ENCODE measurements around the gene GPR143. TPM values are rescaled to one million over a fixed set of nuclear protein-coding genes. Genes with fewer than 3 reads are reported as not detected.
A peak's percentile ranks its signal among the peaks of the same experiment; 100 is the strongest.

GPR143 gene
- total RNA-seq, 1 donor from 2014 or later, result 16.8 TPM

GRCh38 chrX:9767375-9767774 lies 1.7 kb upstream of the GPR143 start:
- DNase-seq (ENCODE audit: low spot score), result no peak
- H3K27ac Mint-ChIP-seq (ENCODE audit: unreplicated experiment), result no peak overlapping the region
- no peaks in the 10 kb centered on the region for H3K9me3 Mint-ChIP-seq (ENCODE audit: unreplicated experiment)
- H3K36me3 Mint-ChIP-seq (ENCODE audit: low read depth, unreplicated experiment), result no peaks in the 10 kb centered on the region
- no peak for TF ChIP-seq CTCF (IDR thresholded peaks at IDR 0.05; ENCODE audit: unreplicated experiment)
- H3K4me1 Mint-ChIP-seq (ENCODE audit: unreplicated experiment), result peaks cover 22% of the 10 kb centered on the region
- H3K4me3 Mint-ChIP-seq (ENCODE audit: unreplicated experiment), result no peak overlapping the region
- H3K27me3 Mint-ChIP-seq (ENCODE audit: unreplicated experiment), result peaks cover 9% of the 10 kb centered on the region

DNA sequence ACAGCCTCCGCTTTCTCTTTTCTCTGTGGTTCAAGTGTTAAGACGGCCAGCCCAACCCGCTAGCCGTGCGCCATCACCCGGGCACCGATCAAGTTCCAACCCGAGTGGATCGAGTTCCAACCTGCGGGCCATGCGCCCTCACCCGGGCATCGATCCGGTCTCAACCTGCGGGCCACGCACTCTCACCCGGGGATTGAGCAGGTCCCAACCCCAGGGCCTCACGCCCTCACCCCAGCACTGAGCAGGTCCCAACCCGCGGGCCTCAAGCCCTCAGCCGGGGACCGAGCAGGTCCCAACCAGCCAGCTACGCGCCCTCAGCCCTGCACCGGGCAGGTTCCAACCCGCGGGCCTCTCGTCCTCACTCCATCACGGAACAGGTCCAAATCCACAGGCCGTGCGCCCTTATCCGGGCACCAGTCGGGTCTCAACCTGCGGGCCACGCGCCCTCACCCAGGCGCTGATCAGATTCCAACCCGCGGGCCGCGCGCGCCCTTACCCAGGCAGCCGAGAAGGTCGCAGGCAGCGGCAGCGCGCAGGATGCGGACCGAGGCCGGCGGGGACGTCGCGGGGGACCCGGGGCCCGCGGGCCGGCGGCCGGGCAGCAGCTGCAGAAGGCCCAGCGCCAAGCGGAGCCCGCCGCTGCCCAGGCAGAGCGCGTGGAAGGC lies 443 bp downstream of the GPR143 start:
- H3K4me1 Mint-ChIP-seq (ENCODE audit: unreplicated experiment), result peaks cover 15% of the 10 kb centered on the region
- peaks cover 6% of the 10 kb centered on the region for H3K27me3 Mint-ChIP-seq (ENCODE audit: unreplicated experiment)
- no peak for TF ChIP-seq CTCF (IDR thresholded peaks at IDR 0.05; ENCODE audit: unreplicated experiment)
- H3K27ac Mint-ChIP-seq (ENCODE audit: unreplicated experiment), result no peak overlapping the region
- H3K36me3 Mint-ChIP-seq (ENCODE audit: low read depth, unreplicated experiment), result no peaks in the 10 kb centered on the region
- H3K9me3 Mint-ChIP-seq (ENCODE audit: unreplicated experiment), result no peaks in the 10 kb centered on the region
- H3K4me3 Mint-ChIP-seq (ENCODE audit: unreplicated experiment), result peak overlapping the region; percentile 31
- DNase-seq (ENCODE audit: low spot score), result peak; percentile 31

DNA sequence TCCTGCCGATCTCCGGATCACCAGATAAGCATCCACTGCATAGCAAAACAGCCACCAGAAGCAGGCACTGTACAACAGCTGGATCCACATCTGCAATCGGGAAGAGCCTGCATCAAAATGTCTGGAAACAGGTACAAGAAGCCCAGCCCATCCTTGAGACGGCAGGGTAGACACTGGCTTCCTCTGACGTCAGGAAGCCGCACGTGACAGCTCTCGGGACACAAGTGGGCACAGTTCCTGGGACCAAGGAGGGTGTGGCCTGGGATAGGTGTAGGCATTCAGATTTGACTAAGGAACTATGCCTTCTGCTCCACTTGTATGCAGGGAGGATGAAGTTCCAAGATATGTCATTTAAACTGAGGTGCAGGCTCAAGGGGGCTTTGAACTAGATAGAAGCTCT lies 6.3 kb downstream of the GPR143 start:
- H3K27ac Mint-ChIP-seq (ENCODE audit: unreplicated experiment), result no peak overlapping the region
- no peak overlapping the region for H3K4me3 Mint-ChIP-seq (ENCODE audit: unreplicated experiment)
- TF ChIP-seq CTCF (IDR thresholded peaks at IDR 0.05; ENCODE audit: unreplicated experiment), result no peak
- H3K9me3 Mint-ChIP-seq (ENCODE audit: unreplicated experiment), result no peaks in the 10 kb centered on the region
- peaks cover 9% of the 10 kb centered on the region for H3K4me1 Mint-ChIP-seq (ENCODE audit: unreplicated experiment)
- peaks cover 2% of the 10 kb centered on the region for H3K27me3 Mint-ChIP-seq (ENCODE audit: unreplicated experiment)
- peaks cover 5% of the 10 kb centered on the region for H3K36me3 Mint-ChIP-seq (ENCODE audit: low read depth, unreplicated experiment)
- no peak for DNase-seq (ENCODE audit: low spot score)

DNA sequence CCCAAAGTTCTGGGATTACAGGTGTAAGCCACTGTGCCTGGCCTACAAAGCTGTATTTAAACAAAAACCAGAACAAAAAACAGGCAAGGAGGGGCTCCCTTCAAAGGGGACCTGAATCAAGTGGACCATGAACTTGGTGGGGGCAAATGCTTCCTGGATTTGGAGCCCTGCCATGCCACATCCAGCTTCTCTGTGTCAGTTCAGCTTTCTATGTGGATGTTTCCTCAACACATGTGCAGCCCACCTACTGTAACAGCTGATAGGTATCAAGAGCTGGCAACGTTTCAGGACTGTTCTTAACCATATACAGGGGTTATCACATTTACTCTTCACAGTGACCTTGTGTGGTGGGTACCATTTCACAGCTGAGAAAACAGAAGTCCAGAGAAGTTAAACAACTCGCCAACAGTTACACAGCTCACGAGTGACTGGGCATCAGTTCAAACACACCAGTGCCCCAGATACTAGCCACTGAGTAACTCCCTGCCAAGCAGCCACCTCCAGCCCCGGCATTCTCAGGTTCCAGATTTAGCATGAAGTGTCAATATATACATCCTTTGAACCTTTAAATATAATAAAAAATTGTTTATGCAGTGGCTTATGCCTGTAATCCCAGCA lies 7.5 kb downstream of the GPR143 start:
- Mint-ChIP-seq H3K4me3 (ENCODE audit: unreplicated experiment) (no peak overlapping the region), H3K27me3 (ENCODE audit: unreplicated experiment) (no peaks in the 10 kb centered on the region), H3K27ac (ENCODE audit: unreplicated experiment) (no peak overlapping the region), H3K36me3 (ENCODE audit: low read depth, unreplicated experiment) (peaks cover 5% of the 10 kb centered on the region), H3K9me3 (ENCODE audit: unreplicated experiment) (no peaks in the 10 kb centered on the region), H3K4me1 (ENCODE audit: unreplicated experiment) (peaks cover 9% of the 10 kb centered on the region)
- DNase-seq (ENCODE audit: low spot score), result no peak
- no peak for TF ChIP-seq CTCF (IDR thresholded peaks at IDR 0.05; ENCODE audit: unreplicated experiment)

DNA sequence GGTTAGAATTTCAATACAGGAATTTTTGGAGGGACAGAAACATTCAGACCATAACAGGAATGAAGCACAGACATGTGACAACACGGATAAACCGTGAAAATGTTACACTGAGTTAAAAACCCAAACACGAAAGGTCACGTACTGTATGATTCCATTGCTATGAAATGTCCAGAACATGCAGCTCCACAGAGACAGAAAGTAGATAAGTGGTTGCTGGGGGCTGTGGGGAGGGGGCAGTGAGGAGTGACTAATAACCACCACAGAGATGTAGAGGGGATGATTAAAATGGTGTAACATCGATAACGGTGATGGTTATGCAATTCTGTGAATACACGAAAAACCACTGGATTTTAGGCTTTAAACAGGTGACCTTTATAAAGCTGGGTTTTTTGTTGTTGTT lies 8.3 kb downstream of the GPR143 start:
- TF ChIP-seq CTCF (IDR thresholded peaks at IDR 0.05; ENCODE audit: unreplicated experiment), result no peak
- H3K4me3 Mint-ChIP-seq (ENCODE audit: unreplicated experiment), result no peak overlapping the region
- peaks cover 9% of the 10 kb centered on the region for H3K4me1 Mint-ChIP-seq (ENCODE audit: unreplicated experiment)
- H3K36me3 Mint-ChIP-seq (ENCODE audit: low read depth, unreplicated experiment), result peaks cover 5% of the 10 kb centered on the region
- no peak for DNase-seq (ENCODE audit: low spot score)
- no peaks in the 10 kb centered on the region for H3K27me3 Mint-ChIP-seq (ENCODE audit: unreplicated experiment)
- no peak overlapping the region for H3K27ac Mint-ChIP-seq (ENCODE audit: unreplicated experiment)
- no peaks in the 10 kb centered on the region for H3K9me3 Mint-ChIP-seq (ENCODE audit: unreplicated experiment)
